NCI-H82 (cell line): Measurements from ENCODE around the gene ERFL.
"Not testable (repeated sequence)": the region's sequence is repeated elsewhere in the genome, so short reads cannot be mapped to it uniquely, and the experiment has no call there.

ENCODE experiments used
- DNase-seq: peaks from one replicate; lab custom pipeline; 2025; lab: John Stamatoyannopoulos, UW

ERFL gene

DNA sequence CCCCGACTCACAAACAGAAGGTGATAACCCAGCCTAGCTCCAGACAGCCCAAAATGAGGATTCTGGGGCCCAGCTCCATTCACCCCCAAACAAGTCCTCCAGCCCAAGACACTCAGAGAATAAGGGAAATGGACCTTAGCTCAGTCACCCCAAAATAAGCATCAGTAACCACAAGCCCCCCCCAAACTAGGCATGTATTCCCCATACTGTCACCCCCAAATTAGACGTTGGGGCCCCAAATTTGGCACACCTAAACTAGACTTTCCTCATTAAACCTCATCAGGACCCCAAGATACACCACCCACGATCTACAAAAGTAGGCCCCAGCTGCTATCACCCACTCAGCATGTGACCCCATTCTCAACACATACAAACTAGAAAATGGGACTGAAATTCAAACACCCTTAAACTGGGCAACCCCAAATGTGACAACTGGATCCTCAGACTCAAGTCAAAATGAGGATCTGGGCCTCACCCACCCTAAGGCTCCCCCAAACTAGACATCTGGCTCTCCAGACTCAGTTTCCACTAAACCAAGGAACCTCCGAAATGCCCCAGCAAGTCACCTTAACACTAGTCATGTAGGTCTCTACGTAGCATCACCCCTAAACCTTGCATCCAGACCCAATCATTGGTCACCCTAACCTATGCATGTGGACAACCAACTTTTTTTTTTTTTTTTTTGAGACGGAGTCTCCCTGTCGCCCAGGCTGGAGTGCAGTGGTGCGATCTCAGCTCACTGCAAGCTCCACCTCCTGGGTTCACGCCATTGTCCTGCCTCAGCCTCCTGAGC lies 13.4 kb upstream of the ERFL start:
- DNase-seq = no peak

- DNase-seq = no peak
Observed at GRCh38 chr19:41940731-41941409, 12.6 kb upstream of the ERFL start.

GRCh38 chr19:41939861-41940730 lies 11.8 kb upstream of the ERFL start:
- peak; percentile 83 for DNase-seq

GRCh38 chr19:41939209-41939608 lies 11.0 kb upstream of the ERFL start:
- DNase-seq = not testable (repeated sequence)

GRCh38 chr19:41937525-41938468 lies 9.5 kb upstream of the ERFL start:
- peak; percentile 54 for DNase-seq

- DNase-seq = no peak
Observed at GRCh38 chr19:41936961-41937360, 8.7 kb upstream of the ERFL start.

DNA sequence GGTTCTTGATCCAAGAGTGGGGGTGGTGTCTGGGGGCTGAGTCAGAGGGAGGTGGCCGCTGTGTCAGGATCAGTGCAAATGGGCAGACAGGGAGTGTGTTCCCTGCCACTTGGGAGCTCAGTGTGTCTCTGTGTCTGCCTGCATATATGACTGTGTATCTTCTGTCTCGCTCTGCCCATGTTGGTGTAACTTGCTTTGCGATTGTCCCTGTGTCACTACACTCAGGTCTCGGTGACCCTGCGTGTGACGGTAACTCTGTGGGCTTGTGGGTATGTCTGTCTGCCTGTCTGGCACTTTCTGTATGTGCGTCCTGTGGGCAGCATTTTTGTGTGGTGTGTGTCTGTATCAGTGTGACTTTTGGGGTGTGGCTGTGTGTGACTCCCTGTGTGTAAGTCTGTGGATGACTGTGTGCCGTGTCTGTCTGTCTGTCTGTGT lies 8.2 kb upstream of the ERFL start:
- DNase-seq = no peak

GRCh38 chr19:41935760-41936415 lies 7.6 kb upstream of the ERFL start:
- peak; percentile 86 for DNase-seq

- DNase-seq = peak; percentile 92
Observed at GRCh38 chr19:41934849-41935374, 6.7 kb upstream of the ERFL start.

GRCh38 chr19:41933693-41934426 lies 5.6 kb upstream of the ERFL start:
- no peak for DNase-seq

GRCh38 chr19:41932720-41933332 lies 4.6 kb upstream of the ERFL start:
- DNase-seq = peak; percentile 75

GRCh38 chr19:41932259-41932719 lies 4.0 kb upstream of the ERFL start:
- DNase-seq = peak; percentile 69

- DNase-seq = peak; percentile 90
Observed at GRCh38 chr19:41930926-41931592, 2.8 kb upstream of the ERFL start.

DNA sequence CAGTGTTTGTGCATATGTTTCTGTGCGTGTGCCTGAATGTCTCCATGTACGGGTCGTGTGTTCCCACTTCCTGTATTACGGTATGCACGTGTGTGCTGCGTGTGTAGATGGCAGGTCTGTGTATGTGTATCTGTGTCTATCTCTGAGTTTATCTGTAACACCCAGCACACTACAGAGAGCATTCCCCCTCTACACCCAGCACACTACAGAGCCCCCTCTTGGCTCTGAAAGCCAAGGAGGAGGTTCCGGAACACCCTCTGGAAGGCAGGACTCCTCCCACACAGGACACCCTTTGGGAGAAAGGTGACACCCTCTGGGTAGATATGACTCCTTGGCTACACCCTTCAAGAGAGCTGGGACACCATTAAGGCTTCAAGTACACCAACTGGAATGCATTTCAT lies 2.1 kb upstream of the ERFL start:
- no peak for DNase-seq

DNA sequence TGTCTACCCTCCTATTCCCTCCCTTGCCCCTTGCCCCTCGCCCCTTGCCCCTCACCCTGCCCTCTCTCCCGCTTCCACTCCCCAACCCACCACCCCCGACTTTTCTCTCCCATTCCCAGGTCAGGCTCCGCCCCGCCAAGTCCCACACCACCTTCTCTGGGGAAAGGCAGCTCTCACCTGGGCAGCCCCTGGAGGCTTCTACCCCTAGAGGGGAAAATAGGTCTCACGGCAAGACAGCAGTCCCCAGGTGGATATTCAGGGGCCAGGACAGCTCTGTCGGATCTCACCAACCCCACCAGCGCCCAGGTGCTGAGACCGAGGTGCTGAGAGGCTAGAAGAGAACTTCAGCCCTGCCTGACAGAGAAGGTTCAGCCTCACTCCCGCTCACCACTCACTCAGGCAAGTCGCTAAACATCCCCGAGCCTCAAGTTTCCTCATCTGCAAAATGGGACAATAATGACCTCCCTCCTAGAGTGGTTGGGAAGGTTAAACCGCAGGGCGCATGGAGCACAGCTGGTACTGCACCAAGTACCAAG lies 1.4 kb upstream of the ERFL start:
- no peak for DNase-seq

- DNase-seq = no peak
Observed at GRCh38 chr19:41928754-41929535, 696 bp upstream of the ERFL start.

DNA sequence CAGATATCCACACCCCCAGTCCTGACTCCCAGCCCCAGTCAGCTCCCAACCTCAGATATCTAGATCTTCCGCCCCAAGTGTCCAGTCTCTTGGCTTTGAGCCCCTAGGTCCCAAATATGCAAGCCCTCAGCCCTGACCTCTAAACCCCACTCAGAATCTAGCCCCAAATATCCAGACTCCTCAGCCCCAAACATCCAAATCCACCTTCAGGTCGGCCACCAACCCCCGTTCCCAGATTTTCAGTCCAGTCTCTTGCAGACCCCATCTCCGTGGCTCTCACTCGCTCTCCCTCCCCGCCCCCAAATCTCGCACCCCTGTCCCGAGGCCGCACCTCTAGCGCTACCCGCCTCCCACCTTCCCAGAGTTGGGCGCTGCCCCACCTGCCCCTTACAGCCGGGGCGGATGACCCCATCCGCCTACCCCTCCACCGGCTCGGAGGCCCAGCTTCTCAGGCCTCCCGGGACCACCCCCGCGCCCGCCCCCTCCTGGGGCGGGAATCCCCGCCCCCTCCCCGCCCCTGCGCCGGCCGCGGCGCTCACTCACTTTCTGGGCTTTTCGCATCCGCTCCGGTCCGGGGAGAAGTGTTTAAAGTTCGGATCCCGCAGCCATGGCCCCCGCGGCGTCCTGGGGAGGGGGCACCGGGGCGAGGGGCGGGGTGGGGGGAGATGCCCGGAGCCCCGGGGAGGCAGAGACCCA lies 604 bp downstream of the ERFL start:
- no peak for DNase-seq
